ENCODE results near the gene FFAR2. TPM values are rescaled to one million over a fixed set of nuclear protein-coding genes. Genes with fewer than 3 reads are reported as not detected.
"Not testable (repeated sequence)": the region's sequence is repeated elsewhere in the genome, so short reads cannot be mapped to it uniquely, and the experiment has no call there.

The FFAR2 gene
- total RNA-seq, 3 donors from 2014 or later: 0.15 TPM; not detected in 2

GRCh38 chr19:35468637-35469036 lies 20.6 kb downstream of the FFAR2 start:
- no peak overlapping the region for H3K27ac ChIP-seq
- H3K4me3 ChIP-seq: no peak overlapping the region
- intact Hi-C loops (cut with DNase I; ENCODE audit: low total_unique reads): no loop called here
- no peak for DNase-seq (ENCODE audit: low spot score in 2 of 2)
- H3K4me1 ChIP-seq: no peaks in the 10 kb centered on the region
- no peaks in the 10 kb centered on the region for H3K27me3 ChIP-seq
- TF ChIP-seq POLR2AphosphoS5 (IDR thresholded peaks at IDR 0.05): no peak
- peak in 2 of 3 donors; percentile 51 to 60 for TF ChIP-seq CTCF (IDR thresholded peaks at IDR 0.05)
- TF ChIP-seq POLR2A (IDR thresholded peaks at IDR 0.05): no peak
- H3K36me3 ChIP-seq: no peaks in the 10 kb centered on the region
- no peaks in the 10 kb centered on the region for H3K9me3 ChIP-seq

GRCh38 chr19:35470128-35470527 lies 22.1 kb downstream of the FFAR2 start:
- Histone ChIP-seq H3K27ac (no peak overlapping the region), H3K4me1 (no peaks in the 10 kb centered on the region), H3K4me3 (no peak overlapping the region), H3K9me3 (no peaks in the 10 kb centered on the region), H3K36me3 (no peaks in the 10 kb centered on the region), H3K27me3 (no peaks in the 10 kb centered on the region)
- intact Hi-C loops (cut with DNase I; ENCODE audit: low total_unique reads): no loop called here
- no peak for DNase-seq (ENCODE audit: low spot score in 2 of 2)
- no peak for TF ChIP-seq CTCF (IDR thresholded peaks at IDR 0.05)
- TF ChIP-seq POLR2A (IDR thresholded peaks at IDR 0.05): no peak
- TF ChIP-seq POLR2AphosphoS5 (IDR thresholded peaks at IDR 0.05): no peak

GRCh38 chr19:35471075-35471474 lies 23.0 kb downstream of the FFAR2 start:
- H3K27me3 ChIP-seq; H3K36me3 ChIP-seq; intact Hi-C loops (cut with DNase I; ENCODE audit: low total_unique reads); H3K9me3 ChIP-seq; H3K4me3 ChIP-seq; H3K27ac ChIP-seq; H3K4me1 ChIP-seq; DNase-seq (ENCODE audit: low spot score in 2 of 2): not testable (repeated sequence)

GRCh38 chr19:35471946-35472345 lies 23.9 kb downstream of the FFAR2 start:
- TF ChIP-seq CTCF (IDR thresholded peaks at IDR 0.05) (no peak), POLR2AphosphoS5 (IDR thresholded peaks at IDR 0.05) (no peak), POLR2A (IDR thresholded peaks at IDR 0.05) (no peak)
- no peak overlapping the region for H3K4me3 ChIP-seq
- DNase-seq (ENCODE audit: low spot score in 2 of 2): no peak
- intact Hi-C loops (cut with DNase I; ENCODE audit: low total_unique reads): no loop called here
- H3K4me1 ChIP-seq: no peaks in the 10 kb centered on the region
- H3K27me3 ChIP-seq: no peaks in the 10 kb centered on the region
- no peaks in the 10 kb centered on the region for H3K36me3 ChIP-seq
- no peak overlapping the region for H3K27ac ChIP-seq
- no peaks in the 10 kb centered on the region for H3K9me3 ChIP-seq

GRCh38 chr19:35474104-35474503 lies 26.0 kb downstream of the FFAR2 start:
- Histone ChIP-seq H3K9me3 (no peaks in the 10 kb centered on the region), H3K27ac (no peak overlapping the region), H3K4me3 (no peak overlapping the region), H3K27me3 (no peaks in the 10 kb centered on the region), H3K4me1 (no peaks in the 10 kb centered on the region), H3K36me3 (no peaks in the 10 kb centered on the region)
- DNase-seq (ENCODE audit: low spot score in 2 of 2): no peak
- intact Hi-C loops (cut with DNase I; ENCODE audit: low total_unique reads): no loop called here
- no peak for TF ChIP-seq POLR2A (IDR thresholded peaks at IDR 0.05)

- H3K4me3 ChIP-seq; DNase-seq (ENCODE audit: low spot score in 2 of 2); H3K27me3 ChIP-seq; H3K4me1 ChIP-seq; H3K36me3 ChIP-seq; H3K9me3 ChIP-seq; intact Hi-C loops (cut with DNase I; ENCODE audit: low total_unique reads); H3K27ac ChIP-seq: not testable (repeated sequence)
Measured at GRCh38 chr19:35474594-35474993, 26.5 kb downstream of the FFAR2 start.

- H3K4me3 ChIP-seq: no peak overlapping the region
- no peaks in the 10 kb centered on the region for H3K4me1 ChIP-seq
- intact Hi-C loops (cut with DNase I; ENCODE audit: low total_unique reads): no loop called here
- no peaks in the 10 kb centered on the region for H3K27me3 ChIP-seq
- no peak for DNase-seq (ENCODE audit: low spot score in 2 of 2)
- H3K27ac ChIP-seq: no peak overlapping the region
- no peaks in the 10 kb centered on the region for H3K36me3 ChIP-seq
- TF ChIP-seq POLR2A (IDR thresholded peaks at IDR 0.05) (no peak), CTCF (IDR thresholded peaks at IDR 0.05) (no peak), POLR2AphosphoS5 (IDR thresholded peaks at IDR 0.05) (no peak)
- H3K9me3 ChIP-seq: no peaks in the 10 kb centered on the region
Measured at GRCh38 chr19:35476149-35476548, 28.1 kb downstream of the FFAR2 start.

Measured in breast epithelium (tissue), 4 donors.